ENCODE measurements around the gene ZBTB4. TPM values are rescaled to one million over a fixed set of nuclear protein-coding genes. Genes with fewer than 3 reads are reported as not detected.

ZBTB4 gene
- polyA plus RNA-seq, 1 donor from 2014 or later = 8.0 TPM

DNA sequence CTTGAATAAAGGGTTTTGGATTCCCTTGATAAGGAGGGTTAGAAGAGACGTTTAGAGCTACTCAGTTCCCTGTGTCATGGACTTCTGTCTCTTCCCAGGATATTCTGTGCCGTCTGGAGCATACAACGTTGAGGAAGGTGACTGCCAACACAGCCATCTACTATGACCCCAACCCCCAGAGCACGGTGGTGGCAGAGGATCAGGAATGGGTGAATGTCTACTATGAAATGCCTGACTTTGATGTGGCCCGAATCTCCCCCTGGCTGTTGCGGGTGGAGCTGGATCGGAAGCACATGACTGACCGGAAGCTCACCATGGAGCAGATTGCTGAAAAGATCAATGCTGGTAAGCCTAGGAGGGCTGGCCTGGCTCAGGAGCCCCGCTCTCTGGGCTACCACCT, 29.4 kb upstream of the ZBTB4 start:
- no peak overlapping the region for H3K4me2 ChIP-seq (ENCODE audit: low read length)
- TF ChIP-seq EP300 (conservative IDR thresholded peaks at IDR 0.05; ENCODE audit: poor library complexity, severe bottlenecking) = no peak
- TF ChIP-seq, protein P1, sequence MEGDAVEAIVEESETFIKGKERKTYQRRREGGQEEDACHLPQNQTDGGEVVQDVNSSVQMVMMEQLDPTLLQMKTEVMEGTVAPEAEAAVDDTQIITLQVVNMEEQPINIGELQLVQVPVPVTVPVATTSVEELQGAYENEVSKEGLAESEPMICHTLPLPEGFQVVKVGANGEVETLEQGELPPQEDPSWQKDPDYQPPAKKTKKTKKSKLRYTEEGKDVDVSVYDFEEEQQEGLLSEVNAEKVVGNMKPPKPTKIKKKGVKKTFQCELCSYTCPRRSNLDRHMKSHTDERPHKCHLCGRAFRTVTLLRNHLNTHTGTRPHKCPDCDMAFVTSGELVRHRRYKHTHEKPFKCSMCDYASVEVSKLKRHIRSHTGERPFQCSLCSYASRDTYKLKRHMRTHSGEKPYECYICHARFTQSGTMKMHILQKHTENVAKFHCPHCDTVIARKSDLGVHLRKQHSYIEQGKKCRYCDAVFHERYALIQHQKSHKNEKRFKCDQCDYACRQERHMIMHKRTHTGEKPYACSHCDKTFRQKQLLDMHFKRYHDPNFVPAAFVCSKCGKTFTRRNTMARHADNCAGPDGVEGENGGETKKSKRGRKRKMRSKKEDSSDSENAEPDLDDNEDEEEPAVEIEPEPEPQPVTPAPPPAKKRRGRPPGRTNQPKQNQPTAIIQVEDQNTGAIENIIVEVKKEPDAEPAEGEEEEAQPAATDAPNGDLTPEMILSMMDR (IDR thresholded peaks at IDR 0.05; ENCODE audit: poor library complexity, severe bottlenecking) = no peak
- no peak for TF ChIP-seq EZH2 (IDR thresholded peaks at IDR 0.05; ENCODE audit: borderline replicate concordance, insufficient read depth, low read length, poor library complexity, severe bottlenecking)
- TF ChIP-seq MXI1 (conservative IDR thresholded peaks at IDR 0.05; ENCODE audit: poor library complexity, severe bottlenecking) = no peak
- no peak for TF ChIP-seq POLR2AphosphoS5 (IDR thresholded peaks at IDR 0.05)
- no peak for TF ChIP-seq TAF1 (IDR thresholded peaks at IDR 0.05; ENCODE audit: low read depth)
- TF ChIP-seq SMC3 (conservative IDR thresholded peaks at IDR 0.05; ENCODE audit: poor library complexity) = no peak
- TF ChIP-seq, protein P2, sequence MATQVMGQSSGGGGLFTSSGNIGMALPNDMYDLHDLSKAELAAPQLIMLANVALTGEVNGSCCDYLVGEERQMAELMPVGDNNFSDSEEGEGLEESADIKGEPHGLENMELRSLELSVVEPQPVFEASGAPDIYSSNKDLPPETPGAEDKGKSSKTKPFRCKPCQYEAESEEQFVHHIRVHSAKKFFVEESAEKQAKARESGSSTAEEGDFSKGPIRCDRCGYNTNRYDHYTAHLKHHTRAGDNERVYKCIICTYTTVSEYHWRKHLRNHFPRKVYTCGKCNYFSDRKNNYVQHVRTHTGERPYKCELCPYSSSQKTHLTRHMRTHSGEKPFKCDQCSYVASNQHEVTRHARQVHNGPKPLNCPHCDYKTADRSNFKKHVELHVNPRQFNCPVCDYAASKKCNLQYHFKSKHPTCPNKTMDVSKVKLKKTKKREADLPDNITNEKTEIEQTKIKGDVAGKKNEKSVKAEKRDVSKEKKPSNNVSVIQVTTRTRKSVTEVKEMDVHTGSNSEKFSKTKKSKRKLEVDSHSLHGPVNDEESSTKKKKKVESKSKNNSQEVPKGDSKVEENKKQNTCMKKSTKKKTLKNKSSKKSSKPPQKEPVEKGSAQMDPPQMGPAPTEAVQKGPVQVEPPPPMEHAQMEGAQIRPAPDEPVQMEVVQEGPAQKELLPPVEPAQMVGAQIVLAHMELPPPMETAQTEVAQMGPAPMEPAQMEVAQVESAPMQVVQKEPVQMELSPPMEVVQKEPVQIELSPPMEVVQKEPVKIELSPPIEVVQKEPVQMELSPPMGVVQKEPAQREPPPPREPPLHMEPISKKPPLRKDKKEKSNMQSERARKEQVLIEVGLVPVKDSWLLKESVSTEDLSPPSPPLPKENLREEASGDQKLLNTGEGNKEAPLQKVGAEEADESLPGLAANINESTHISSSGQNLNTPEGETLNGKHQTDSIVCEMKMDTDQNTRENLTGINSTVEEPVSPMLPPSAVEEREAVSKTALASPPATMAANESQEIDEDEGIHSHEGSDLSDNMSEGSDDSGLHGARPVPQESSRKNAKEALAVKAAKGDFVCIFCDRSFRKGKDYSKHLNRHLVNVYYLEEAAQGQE (IDR thresholded peaks at IDR 0.05; ENCODE audit: borderline replicate concordance) = no peak
- no peak for TF ChIP-seq RAD21 (conservative IDR thresholded peaks at IDR 0.05)
- H3F3A ChIP-seq (ENCODE audit: insufficient read depth, low read length, poor library complexity, severe bottlenecking) = no peaks in the 10 kb centered on the region
- no peak overlapping the region for H3K9ac ChIP-seq (ENCODE audit: low read length)
- H4K20me1 ChIP-seq (ENCODE audit: insufficient read depth) = no peaks in the 10 kb centered on the region
- no peak overlapping the region for H3K4me3 ChIP-seq (ENCODE audit: low read length)
- H3K9me2 ChIP-seq (ENCODE audit: insufficient read depth, low read length) = no peaks in the 10 kb centered on the region
- H3K36me3 ChIP-seq (ENCODE audit: insufficient read depth, low read length) = no peaks in the 10 kb centered on the region
- no peaks in the 10 kb centered on the region for H3K79me2 ChIP-seq (replicated peaks; ENCODE audit: insufficient read depth, low read length)
- no peak overlapping the region for H2AFZ ChIP-seq (ENCODE audit: low read depth, low read length)
- H3K27me3 ChIP-seq (ENCODE audit: insufficient read depth, low read depth, low read length) = no peaks in the 10 kb centered on the region
- no peak overlapping the region for H3K27ac ChIP-seq (ENCODE audit: low read length)
- no peaks in the 10 kb centered on the region for H3K9me3 ChIP-seq (ENCODE audit: low read length)

DNA sequence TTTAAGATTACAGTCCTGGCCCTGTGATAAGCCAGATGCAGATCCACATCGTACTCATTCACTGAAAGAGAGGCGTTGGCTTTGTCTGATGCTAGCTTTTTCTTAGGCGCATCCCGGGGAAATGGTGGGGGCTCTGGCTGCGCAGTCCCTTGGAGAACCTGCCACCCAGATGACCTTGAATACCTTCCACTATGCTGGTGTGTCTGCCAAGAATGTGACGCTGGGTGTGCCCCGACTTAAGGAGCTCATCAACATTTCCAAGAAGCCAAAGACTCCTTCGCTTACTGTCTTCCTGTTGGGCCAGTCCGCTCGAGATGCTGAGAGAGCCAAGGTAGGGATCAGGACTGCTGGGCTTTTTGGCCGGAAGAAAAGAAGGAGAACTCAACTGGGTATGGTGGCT, 28.7 kb upstream of the ZBTB4 start:
- no peaks in the 10 kb centered on the region for H3K9me2 ChIP-seq (ENCODE audit: insufficient read depth, low read length)
- no peaks in the 10 kb centered on the region for H3K27me3 ChIP-seq (ENCODE audit: insufficient read depth, low read depth, low read length)
- H2AFZ ChIP-seq (ENCODE audit: low read depth, low read length) = no peak overlapping the region
- H3K36me3 ChIP-seq (ENCODE audit: insufficient read depth, low read length) = no peaks in the 10 kb centered on the region
- no peaks in the 10 kb centered on the region for H3K9me3 ChIP-seq (ENCODE audit: low read length)
- H3K4me3 ChIP-seq (ENCODE audit: low read length) = no peak overlapping the region
- H3K4me2 ChIP-seq (ENCODE audit: low read length) = no peak overlapping the region
- TF ChIP-seq MXI1 (conservative IDR thresholded peaks at IDR 0.05; ENCODE audit: poor library complexity, severe bottlenecking) = no peak
- TF ChIP-seq EP300 (conservative IDR thresholded peaks at IDR 0.05; ENCODE audit: poor library complexity, severe bottlenecking) = no peak
- TF ChIP-seq TAF1 (IDR thresholded peaks at IDR 0.05; ENCODE audit: low read depth) = no peak
- TF ChIP-seq POLR2AphosphoS5 (IDR thresholded peaks at IDR 0.05) = no peak
- TF ChIP-seq RAD21 (conservative IDR thresholded peaks at IDR 0.05) = no peak
- TF ChIP-seq SMC3 (conservative IDR thresholded peaks at IDR 0.05; ENCODE audit: poor library complexity) = no peak
- TF ChIP-seq, protein P1 (IDR thresholded peaks at IDR 0.05; ENCODE audit: poor library complexity, severe bottlenecking) = no peak
- TF ChIP-seq EZH2 (IDR thresholded peaks at IDR 0.05; ENCODE audit: borderline replicate concordance, insufficient read depth, low read length, poor library complexity, severe bottlenecking) = no peak
- TF ChIP-seq, protein P2 (IDR thresholded peaks at IDR 0.05; ENCODE audit: borderline replicate concordance) = no peak
- H4K20me1 ChIP-seq (ENCODE audit: insufficient read depth) = no peaks in the 10 kb centered on the region
- no peaks in the 10 kb centered on the region for H3F3A ChIP-seq (ENCODE audit: insufficient read depth, low read length, poor library complexity, severe bottlenecking)
- H3K9ac ChIP-seq (ENCODE audit: low read length) = no peak overlapping the region
- H3K79me2 ChIP-seq (replicated peaks; ENCODE audit: insufficient read depth, low read length) = no peaks in the 10 kb centered on the region
- H3K27ac ChIP-seq (ENCODE audit: low read length) = no peak overlapping the region

All from neural cell (in vitro differentiated cells).